Stimulated activated naive CD8-positive, alpha-beta T cell treated with anti-CD3 and anti-CD28 coated beads, Interleukin-15, Interleukin-2, amounts not matched to agents 100 U/mL and 50 U/mL, for 24 hours (primary cell): ENCODE measurements around the gene FARS2.

Experiments
- ATAC-seq: fragments of 150-1000 bp; cut with Tn5 transposase; one replicate; pipeline ENCODE4 v1.10.0; 2021
- DNase-seq: peaks from one replicate; pipeline ENCODE4 v3.0.0; 2021

The FARS2 gene

DNA sequence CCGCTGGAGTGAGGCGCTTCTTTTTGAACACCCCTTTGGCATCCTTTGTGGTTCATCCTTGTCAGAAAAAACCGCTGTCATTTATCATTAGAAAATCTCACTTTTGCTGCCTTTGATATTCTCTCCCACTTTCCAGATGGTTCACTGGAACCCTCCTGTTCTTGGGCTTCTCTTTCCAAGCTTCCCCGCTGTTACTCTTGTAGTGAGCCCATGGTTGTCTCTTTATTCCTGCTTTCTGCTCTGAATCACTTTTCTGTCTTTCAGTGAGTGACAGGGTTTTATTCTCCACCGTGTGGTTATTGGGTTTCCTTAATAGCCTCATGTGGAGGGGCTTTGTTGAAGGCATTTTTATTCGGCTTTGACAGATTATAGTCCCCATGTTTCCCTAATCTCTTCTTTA lies 117.0 kb downstream of the FARS2 start:
- DNase-seq = no peak
- no peak for ATAC-seq

DNA sequence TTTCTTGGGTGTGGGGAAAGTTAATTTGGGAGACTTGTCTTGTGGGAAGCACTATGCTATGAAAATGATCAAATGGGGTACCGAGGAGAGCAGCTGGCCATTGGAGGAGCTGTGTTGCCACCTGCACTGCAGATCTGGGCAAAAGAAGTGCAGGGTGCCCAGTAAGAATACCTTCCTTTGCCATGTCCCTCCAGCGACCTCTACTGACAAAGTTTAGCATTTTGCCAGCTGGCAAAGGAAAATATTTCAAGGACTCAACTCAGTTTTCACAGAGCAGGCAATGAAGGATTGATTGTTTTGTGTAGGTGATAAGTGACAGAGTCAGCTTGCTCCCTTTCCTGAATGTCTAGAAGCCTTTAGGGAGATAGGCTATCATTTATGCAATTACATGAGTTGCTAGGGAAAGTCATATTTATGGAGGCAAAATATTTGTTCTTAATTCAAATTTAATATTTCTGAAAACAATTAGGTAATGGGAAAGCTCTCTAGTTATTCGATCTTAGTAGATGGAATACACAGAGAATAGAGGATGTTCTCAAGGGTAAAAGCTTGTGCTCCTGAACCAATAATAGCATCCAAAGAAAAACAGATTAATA lies 118.4 kb downstream of the FARS2 start:
- no peak for ATAC-seq
- peak; percentile 25 for DNase-seq

DNA sequence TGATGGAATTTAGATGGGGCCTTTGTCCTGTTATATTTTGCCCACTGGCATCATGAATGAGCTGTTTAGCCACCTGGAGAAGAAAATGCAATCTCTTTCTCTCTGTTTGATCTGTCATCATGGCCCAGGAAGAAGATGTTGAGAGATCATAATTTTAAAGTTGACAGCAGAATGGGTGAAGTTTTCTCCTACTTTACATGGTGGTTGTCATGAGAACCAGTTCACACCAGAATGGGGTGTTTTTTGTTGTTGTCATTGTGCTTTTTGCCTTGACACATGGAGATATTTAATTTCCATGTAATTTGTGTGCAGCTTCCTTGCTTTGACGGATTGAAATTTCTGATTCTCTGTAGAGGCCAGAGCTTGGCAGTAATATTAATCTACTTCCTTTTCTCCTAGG lies 122.5 kb downstream of the FARS2 start:
- DNase-seq (no peak), ATAC-seq (no peak)

DNA sequence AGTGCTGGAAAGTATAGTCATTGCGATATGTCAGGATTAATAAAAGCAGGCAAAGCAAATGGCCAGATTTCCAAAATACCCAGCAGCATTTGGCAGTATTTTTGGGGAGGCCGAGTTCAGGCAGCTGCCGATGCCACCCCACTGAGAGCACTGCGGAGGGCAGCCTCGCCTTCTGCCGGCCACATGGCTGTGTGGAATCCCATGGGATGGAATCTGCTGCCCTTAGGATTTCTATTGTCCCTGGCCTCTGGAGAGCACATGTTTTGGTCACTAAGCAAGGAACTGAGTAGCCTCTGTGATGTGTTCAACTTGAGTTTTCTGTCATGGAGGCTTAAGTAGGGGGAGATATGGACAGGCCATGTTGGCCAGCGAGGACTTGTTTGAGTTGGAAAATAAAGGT lies 123.0 kb downstream of the FARS2 start:
- DNase-seq = no peak
- ATAC-seq = no peak

DNA sequence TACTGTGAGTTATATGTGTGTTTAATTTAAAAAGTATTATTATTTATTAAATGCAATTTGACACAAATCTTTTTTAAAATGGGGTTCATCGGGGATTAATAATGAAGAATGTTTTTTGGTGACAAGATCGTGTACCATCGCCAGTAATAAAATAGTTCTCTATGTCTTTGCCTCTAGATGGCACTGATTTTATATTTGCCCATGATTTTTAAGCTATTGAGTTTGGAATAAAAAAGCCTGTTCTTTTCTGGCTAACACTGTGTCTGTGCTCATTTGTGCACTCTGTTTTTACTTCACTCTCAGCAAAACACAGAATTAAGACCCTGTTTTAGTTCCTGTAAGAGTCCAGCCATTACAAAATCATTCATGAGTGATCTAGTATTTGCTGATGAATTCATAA lies 127.0 kb downstream of the FARS2 start:
- DNase-seq = no peak
- ATAC-seq = no peak

DNA sequence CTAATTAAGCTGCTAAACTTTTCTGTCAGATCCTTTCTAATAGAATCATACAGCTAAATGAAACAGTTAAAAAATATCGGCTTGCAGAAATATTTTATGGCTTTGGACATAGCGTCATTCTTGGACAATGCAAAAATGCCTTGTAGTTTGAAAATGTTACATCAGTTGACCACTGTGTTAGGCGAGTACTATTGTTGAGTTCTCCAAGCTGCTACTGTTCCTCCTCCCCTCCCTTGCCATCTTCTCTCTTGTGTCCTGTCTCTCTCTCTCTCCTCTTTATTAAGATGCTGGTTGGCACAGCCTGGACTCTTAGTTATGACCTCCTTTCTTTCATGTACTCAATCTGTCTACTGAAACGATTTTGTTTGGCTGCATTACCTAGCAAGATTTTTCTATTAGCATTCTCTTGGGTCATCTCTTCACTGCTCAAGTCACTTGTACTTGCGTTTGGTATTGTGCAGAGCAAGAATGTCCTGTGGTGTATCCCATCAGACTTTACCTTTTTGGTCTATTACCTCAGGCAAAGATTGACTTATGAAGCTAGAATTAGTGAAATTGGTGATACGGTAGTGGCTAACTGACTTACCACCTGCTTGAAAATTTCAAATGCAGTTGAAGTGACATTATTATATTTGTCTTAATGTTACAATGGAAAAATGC lies 127.9 kb downstream of the FARS2 start:
- ATAC-seq = no peak

DNA sequence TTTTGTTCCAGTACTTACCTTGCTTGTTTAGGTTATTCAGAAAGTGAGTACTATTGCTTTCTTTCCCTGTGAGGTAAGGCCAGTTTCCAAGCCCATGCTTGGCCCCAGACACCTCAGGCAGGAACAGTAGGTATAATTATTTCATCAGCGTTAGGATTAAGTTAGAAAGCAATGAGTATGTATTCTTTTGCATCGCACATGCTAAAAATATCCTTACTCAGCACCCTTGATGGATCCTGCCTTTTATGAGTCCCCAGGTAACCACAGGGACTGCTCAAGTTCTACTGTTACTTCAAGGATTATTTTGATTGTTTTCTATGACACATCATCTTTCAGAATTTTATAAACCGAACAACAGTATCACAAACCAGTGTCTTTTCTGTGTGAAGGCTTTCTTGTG lies 128.9 kb downstream of the FARS2 start:
- ATAC-seq (no peak), DNase-seq (no peak)

More for the DNA sequence above, 127.9 kb downstream of the FARS2 start:
- no peak for DNase-seq

DNA sequence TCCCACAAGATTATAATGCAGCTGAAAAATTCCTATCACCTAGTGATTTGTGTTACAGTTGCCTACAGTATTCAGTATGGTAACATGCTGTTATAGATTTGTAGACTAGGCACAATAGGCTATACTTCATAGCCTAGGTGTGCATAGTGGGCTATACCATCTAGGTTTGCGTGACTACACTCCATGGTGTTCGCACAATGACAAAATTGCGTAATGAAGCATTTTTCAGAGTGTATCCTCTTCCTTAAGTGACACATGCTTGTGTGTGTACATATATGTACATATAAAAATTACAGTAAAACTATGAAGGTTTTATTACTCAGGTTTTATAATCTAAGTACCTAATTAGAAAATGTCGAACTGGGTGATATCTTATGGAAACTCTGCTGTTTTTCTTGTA lies 133.0 kb downstream of the FARS2 start:
- ATAC-seq (no peak), DNase-seq (no peak)

DNA sequence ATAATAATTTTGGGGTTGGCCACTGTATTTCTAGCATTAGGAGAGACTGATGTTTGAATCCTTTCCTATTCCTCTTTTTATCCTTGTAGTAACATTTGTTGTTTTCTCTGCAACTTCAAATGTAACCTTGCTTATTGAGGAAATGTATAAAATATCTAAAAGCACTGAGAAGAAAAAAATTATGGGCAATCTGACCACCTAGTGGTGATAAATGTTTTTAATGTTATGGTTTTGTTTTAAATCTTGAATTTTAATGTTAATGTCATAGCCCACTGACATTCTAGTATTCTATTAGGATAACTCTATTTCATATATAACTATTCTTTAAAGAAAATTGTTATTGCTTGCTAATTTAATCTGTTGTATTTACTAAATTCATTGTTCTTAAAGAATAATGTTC lies 134.4 kb downstream of the FARS2 start:
- no peak for ATAC-seq

DNA sequence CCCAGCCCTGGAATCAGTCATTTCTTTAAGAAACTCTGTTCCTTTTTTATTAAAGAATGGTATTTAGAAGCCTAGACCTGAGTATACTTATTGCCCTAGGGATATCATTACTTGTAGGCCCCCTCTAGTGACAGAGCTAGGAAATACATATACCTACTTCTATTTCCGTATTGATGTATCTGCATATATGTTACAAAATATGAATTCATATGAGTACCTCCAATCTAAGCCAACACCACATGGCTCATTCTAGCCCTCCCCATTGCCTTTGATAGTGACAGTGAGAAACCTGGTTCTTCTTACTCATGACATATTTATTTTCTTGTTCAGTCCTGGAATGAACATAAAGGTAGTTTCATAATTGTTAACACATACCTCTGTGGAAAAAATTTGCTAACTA lies 137.2 kb downstream of the FARS2 start:
- peak; percentile 97 for ATAC-seq
- DNase-seq = no peak

More for the DNA sequence above, 134.4 kb downstream of the FARS2 start:
- DNase-seq = no peak

DNA sequence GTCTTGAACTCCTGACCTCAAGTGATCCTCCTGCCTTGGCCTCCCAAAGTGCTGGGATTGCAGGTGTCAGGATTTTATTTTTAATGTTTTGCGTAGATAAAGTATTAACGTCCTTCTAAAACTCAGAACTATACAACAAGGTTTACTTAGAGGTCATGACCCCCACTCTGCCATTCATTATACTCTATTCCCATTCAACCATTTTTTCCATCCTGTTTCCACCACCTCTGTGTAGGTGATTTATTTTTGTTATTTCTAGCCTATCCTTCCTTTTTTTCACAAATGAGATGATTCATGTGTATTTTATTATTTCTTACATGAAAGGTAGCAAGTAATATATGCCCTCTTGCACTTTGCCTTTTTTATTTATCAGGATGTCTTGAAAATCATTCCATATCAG lies 138.1 kb downstream of the FARS2 start:
- DNase-seq (no peak), ATAC-seq (no peak)

DNA sequence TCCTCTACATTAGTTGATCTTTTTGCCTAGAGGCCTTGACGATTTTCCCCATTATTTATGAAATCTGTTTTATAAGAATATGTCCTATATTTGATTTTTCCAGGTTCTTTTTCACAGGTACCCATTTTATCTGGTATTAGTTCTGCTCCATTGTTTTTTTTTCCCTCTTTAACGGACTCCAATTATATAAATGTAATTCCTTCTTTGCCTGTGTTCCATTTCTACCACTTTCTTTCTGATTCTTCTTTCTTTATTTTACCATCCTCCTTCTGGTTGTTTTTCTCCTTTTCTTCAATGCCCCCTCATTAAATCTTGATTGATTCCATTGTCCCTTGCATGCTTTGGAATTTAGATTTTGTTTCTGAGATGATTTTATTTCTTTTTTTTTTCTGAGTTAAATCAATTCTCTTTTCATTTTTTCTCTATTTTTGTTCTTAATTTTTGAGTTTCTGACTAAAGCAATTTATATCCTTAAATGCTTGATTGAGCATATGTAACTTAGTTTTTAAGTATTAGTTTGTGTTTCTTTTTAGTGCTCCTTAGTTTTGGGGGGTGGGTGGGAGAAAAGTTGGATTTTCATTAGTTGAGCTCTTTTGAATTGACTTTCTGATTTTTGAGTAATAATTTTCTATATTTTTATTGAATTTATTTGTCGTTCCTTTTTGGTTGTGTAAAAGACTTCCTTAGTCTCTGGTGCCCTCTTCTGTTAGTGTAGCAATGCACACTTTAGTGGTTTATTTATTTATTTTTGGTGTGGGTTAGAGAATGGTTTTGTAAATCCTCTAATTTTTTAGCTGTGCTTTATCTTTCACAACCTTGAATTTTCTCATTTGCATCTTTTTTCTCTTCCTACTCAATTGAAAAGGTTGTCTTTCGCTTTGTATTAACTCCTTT lies 140.8 kb downstream of the FARS2 start:
- DNase-seq = no peak

DNA sequence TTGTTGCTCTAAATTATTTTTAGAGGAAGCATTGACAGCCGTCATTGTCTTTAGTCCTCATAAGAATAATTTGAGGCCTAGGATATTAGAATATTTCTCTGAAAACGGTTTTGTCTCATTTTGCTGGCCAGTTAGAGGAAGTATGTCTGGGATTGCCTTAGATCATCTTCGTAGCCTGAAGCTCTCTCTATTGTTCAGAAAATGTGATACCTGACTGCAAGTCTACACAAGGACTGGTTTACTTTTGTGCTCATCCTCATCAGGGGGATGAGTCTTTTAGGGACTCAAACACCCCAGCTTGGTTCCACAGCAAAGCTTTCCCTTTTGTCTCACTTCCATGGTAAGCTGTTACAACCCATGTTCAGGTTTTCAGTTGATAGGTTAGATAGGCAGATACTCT lies 141.8 kb downstream of the FARS2 start:
- ATAC-seq = no peak
- no peak for DNase-seq

More for the DNA sequence above, 140.8 kb downstream of the FARS2 start:
- no peak for ATAC-seq

DNA sequence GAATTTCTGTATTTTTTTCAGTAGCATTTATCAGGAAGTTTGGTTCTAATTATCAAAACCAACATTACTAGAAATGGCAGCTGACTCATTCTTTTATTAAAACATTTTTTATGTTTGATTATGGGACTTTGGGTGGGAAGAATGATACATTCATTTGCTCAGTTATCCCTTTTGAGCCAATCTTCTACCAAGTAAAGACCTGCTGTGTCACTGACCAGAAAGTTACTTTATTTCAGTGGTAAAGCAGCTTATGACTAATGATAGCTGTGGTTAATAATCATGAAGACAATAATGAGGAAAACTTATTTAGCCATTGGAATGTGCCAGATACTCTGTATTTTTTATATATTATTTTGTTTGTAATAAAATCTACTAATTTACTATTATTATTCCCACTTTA lies 142.3 kb downstream of the FARS2 start:
- ATAC-seq = no peak
- DNase-seq = no peak

DNA sequence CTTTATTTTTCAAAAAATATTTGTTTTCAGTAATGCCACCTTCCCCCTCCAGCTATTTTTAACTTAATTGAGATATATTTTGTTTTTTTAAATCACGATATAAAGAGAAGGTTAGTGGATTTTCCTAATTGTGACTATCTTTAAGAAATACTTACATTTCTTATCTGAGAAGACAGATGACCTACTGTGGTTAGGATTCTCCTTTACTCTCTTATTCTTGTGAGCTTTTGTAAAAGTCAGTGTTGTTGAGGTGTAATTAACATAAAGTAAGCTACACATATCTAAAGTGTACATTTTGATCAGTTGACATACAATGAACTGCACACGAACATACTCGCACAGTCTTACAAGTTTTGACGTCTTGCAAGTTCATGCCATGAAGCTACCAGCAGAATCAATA lies 144.7 kb downstream of the FARS2 start:
- DNase-seq (no peak), ATAC-seq (no peak)

DNA sequence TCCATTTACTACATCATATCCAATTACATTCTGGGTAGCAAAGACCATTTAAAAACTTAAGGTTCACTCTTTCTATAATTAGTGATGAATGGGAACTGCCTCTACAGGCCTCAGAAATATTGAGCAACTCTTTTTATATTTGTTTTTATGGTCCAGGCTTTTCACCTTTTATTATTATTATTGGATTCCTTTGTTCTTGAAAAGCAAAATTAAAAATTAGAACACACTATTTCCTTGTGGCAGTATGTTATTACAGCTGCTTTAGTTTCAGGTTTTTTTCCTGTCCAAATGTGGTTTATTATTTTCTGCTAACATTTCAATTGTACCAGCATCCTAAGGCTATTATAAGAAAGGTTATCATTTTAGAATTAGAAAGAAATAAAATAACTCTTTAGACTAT lies 150.1 kb downstream of the FARS2 start:
- no peak for ATAC-seq

DNA sequence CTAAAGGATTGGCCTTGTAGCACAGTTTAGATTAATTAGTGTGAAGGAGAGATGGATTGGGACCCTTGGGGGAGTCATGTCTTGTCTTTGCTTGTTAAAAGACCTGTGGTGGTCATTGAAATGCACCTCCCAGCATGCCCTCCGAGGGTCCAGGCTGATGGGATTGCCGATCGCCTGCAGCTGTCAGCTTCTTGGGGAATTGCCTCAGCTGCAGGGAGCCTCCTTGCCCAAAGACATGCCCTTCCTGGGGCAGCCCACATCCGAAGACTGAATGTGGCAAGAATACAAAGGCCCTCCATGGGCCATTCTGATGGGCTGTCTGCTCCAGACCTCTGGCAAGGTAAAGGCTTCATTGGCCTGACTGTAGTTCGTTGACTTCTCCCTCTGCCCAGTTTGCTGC lies 150.7 kb downstream of the FARS2 start:
- ATAC-seq (no peak), DNase-seq (no peak)

More for the DNA sequence above, 150.1 kb downstream of the FARS2 start:
- DNase-seq = no peak

DNA sequence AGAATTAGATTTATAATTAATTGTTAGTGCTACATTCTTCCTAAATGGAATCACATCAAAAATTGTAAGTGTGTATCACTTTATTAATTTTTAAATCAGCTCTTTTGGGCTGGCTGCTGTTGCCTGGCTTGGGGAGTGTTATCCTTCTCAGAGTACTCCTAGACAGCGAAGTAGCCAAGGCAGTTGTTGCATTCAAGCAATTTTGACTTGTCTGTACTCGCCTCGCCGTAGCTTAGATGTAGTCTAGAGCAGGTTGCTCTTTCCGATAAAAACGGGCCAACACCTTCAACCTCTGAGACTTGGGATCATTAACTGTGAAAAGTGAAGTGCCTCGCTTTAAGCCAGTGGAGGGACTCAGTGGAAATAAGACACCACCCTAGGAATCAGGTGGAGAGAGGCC lies 151.3 kb downstream of the FARS2 start:
- ATAC-seq (no peak), DNase-seq (no peak)

DNA sequence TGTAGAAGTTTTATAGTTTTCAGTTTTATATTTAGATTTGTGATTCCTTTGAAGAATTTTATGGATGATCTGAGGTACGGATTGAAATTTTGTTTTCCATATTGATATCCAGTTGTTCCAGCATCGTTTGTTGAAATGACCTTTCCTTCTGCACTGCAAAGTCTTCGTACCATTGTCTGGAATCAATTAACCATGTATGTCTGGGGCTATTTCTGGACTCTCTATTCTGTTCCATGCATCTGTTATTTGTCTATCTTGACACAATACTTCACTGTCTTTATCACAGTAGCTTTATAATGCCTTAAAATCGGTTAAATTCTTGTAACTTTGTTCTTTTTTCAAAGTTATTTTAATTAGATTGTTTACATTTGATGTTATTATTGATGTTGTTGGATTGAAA lies 154.9 kb downstream of the FARS2 start:
- DNase-seq = no peak

DNA sequence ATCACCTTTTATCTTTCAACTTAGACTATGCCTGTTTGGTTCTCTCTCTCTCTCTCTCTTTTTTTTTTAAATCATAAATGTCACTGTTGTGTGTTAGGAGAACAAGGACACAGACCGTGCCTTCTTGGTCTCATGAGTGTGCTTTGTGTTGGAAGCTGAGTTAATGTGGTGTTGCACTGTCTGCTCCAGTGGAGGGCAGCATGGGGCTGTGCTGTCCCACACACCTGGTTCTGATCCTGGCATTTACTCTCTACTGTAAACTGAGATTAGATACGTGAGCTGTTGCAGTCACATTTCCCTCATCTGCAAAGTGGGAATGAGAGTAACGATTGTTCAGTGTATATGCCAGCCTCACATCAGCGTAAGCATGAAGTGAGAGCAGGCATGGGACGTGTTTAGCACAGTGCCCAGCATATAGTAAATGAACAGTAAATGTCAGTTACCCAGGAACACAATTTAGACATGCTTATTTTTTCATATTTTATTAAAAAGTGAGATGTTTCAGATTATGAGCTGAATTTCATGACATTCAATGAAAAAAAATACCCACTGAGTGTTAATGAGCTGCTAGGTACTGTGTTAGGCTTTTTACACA lies 161.1 kb downstream of the FARS2 start:
- ATAC-seq = no peak
- DNase-seq = no peak

More for the DNA sequence above, 154.9 kb downstream of the FARS2 start:
- no peak for ATAC-seq

DNA sequence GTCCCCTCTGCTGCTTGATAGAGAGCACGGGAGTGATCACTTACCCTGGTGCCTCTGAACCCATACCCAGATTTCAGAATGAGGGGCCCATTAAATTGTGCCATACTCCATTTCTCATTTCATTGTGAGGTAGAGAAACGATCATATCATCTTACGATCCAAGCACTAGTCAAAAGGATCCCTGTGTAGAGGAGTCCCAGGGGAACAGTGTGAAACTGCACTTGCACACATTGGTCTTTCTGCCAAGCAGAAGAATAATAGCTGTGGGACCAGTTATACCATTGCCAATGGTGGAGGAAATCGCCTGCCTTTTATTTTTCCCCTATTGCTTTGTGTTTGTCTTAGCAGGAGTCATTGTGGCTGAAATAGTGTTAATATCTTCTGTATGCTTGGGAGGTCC lies 161.9 kb downstream of the FARS2 start:
- DNase-seq = no peak
- no peak for ATAC-seq

DNA sequence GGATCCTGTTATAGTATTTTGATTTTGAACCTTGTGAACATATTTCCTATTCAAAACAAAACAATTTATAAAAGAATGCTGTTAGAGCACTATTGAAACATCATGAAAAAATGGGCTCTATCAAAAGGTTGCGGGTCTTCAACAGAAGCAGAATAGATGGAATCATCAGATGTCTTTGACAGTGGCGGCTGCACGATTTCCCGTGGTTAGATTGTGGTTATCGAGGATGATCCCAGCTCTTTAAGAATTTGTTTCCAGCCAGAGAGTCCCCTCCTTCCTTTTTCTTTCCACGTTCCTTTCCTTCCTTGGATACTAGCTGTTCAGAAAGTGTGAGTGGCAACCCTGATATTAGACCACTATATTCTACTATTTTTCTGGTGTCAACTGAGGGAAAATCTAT lies 163.4 kb downstream of the FARS2 start:
- no peak for ATAC-seq
- no peak for DNase-seq

DNA sequence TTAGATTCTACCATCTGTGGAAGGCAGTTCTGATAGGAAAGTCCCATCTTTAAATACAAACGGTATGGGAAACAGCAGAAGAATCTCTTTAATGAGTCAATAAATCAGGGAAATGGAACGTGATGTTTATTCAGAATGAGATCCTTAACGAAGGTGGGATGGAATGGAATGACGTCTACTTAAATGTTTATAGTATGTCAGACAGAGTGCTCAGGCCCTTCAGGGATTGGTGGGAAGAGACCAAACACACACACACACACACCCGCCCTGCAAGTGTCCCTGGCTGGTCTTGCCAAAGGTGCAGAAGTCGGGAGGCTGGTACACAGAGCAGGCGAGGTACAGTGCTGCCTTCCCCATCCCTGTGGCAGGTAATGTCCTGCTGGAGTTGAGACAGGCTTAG lies 164.0 kb downstream of the FARS2 start:
- ATAC-seq = no peak
- DNase-seq = no peak
